ENCODE results near the gene TOMM7.
"Not testable (repeated sequence)": the region's sequence is repeated elsewhere in the genome, so short reads cannot be mapped to it uniquely, and the experiment has no call there.

The TOMM7 gene

DNA sequence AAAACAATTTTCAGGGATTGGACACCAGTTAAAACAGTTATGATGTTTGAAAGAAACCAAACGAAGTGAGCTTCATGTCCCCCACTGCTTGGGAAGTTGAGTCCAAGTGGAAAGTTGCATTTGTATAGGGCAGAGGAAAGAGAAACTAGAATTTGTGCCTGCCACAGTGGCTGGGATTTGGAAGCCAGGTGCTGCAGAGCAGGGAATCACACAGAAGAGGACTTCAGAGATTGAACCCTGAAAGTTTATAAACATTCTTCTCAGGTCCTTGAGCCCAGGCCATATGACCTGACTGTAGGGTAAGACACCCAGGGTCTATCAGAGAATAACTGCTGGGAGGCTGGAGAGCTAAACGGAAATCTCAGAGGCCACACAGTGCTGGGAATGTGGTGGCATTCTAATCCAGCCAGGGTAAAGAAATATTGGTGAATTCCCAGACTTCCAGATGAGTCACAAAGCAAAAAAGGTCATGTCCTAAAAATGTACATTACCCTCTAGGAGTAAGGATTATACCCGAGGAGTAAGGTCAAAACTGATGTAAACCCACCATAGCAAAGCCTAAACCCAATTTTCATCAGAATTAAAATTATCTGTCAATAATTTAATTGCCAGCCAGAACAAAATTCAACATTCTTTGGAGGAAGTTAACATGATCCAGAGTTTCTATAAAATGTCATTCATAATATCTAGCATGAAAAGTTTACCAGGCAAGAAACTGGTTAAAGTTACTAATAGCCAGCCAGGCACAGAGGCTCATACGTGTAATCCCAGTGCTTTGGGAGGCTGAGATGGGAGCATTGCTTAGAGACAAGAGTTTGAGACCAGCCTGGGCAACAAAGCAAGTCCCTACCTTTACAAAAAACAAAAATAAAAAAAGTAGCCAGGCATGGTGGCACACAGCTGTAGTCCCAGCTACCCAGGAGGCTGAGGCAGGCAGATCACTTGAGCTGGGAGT lies 31.2 kb downstream of the TOMM7 start:
- no peak overlapping the region for H3K4me3 ChIP-seq (ENCODE audit: low read depth, low read length)
- no peak for DNase-seq (ENCODE audit: low read depth)
- TF ChIP-seq, protein P1, sequence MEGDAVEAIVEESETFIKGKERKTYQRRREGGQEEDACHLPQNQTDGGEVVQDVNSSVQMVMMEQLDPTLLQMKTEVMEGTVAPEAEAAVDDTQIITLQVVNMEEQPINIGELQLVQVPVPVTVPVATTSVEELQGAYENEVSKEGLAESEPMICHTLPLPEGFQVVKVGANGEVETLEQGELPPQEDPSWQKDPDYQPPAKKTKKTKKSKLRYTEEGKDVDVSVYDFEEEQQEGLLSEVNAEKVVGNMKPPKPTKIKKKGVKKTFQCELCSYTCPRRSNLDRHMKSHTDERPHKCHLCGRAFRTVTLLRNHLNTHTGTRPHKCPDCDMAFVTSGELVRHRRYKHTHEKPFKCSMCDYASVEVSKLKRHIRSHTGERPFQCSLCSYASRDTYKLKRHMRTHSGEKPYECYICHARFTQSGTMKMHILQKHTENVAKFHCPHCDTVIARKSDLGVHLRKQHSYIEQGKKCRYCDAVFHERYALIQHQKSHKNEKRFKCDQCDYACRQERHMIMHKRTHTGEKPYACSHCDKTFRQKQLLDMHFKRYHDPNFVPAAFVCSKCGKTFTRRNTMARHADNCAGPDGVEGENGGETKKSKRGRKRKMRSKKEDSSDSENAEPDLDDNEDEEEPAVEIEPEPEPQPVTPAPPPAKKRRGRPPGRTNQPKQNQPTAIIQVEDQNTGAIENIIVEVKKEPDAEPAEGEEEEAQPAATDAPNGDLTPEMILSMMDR (IDR thresholded peaks at IDR 0.05; ENCODE audit: control insufficient read depth, extremely low read depth, insufficient read depth), result no peak

GRCh38 chr7:22790640-22791039 lies 32.0 kb downstream of the TOMM7 start:
- H3K4me3 ChIP-seq (ENCODE audit: low read depth, low read length); DNase-seq (ENCODE audit: low read depth): not testable (repeated sequence)

- no peak for DNase-seq (ENCODE audit: low read depth)
- H3K4me3 ChIP-seq (ENCODE audit: low read depth, low read length), result no peak overlapping the region
- TF ChIP-seq, protein P1 (IDR thresholded peaks at IDR 0.05; ENCODE audit: control insufficient read depth, extremely low read depth, insufficient read depth), result no peak
Observed at GRCh38 chr7:22787951-22788350, 34.7 kb downstream of the TOMM7 start.

- no peak for DNase-seq (ENCODE audit: low read depth)
- H3K4me3 ChIP-seq (ENCODE audit: low read depth, low read length), result no peak overlapping the region
Observed at GRCh38 chr7:22786290-22786932, 36.2 kb downstream of the TOMM7 start.

GRCh38 chr7:22784346-22784745 lies 38.3 kb downstream of the TOMM7 start:
- TF ChIP-seq, protein P1 (IDR thresholded peaks at IDR 0.05; ENCODE audit: control insufficient read depth, extremely low read depth, insufficient read depth), result no peak
- no peak for DNase-seq (ENCODE audit: low read depth)
- no peak overlapping the region for H3K4me3 ChIP-seq (ENCODE audit: low read depth, low read length)

More at GRCh38 chr7:22786290-22786932, 36.2 kb downstream of the TOMM7 start:
- TF ChIP-seq, protein P1 (IDR thresholded peaks at IDR 0.05; ENCODE audit: control insufficient read depth, extremely low read depth, insufficient read depth), result no peak

- TF ChIP-seq, protein P1 (IDR thresholded peaks at IDR 0.05; ENCODE audit: control insufficient read depth, extremely low read depth, insufficient read depth), result no peak
- no peak overlapping the region for H3K4me3 ChIP-seq (ENCODE audit: low read depth, low read length)
- DNase-seq (ENCODE audit: low read depth), result no peak
Observed at GRCh38 chr7:22783421-22783820, 39.2 kb downstream of the TOMM7 start.

- TF ChIP-seq, protein P1 (IDR thresholded peaks at IDR 0.05; ENCODE audit: control insufficient read depth, extremely low read depth, insufficient read depth), result peak; percentile 85
- DNase-seq (ENCODE audit: low read depth), result peak; percentile 1
- H3K4me3 ChIP-seq (ENCODE audit: low read depth, low read length), result no peak overlapping the region
Observed at GRCh38 chr7:22782616-22783232, 39.9 kb downstream of the TOMM7 start.
